K562 (cell line): ENCODE data around the gene ZACN. TPM values are rescaled to one million over a fixed set of nuclear protein-coding genes. Genes with fewer than 3 reads are reported as not detected.
A peak's percentile ranks its signal among the peaks of the same experiment; 100 is the strongest.

ENCODE experiments used
- ATF1 ChIP-seq, 2 experiments: fragments of 450-650 bp in 1 of 2; IDR thresholded peaks; 2 replicates each; pipeline ENCODE4 v1.6.1; 2016; ENCODE audit warnings: missing compliant biosample characterization in 1 of 2, missing genetic modification characterization in 1 of 2
- CREB1 ChIP-seq, 2 experiments: sonication (generic) in 1 of 2; formaldehyde crosslinking in 1 of 2; IDR thresholded peaks; 2 replicates each; pipeline versions ENCODE4 v1.6.1 to v1.8.0; 2012 to 2022; ENCODE audit warnings: inconsistent platforms in 1 of 2, mild to moderate bottlenecking in 1 of 2, missing genetic modification reagents in 1 of 2, moderate library complexity in 1 of 2
- ELF1 ChIP-seq: fragments of 200-800 bp; sonication (Bioruptor generic); IDR thresholded peaks from 2 replicates; pipeline ENCODE4 v1.6.1; 2016; ENCODE audit warnings: missing genetic modification characterization, missing compliant biosample characterization
- FOXP1 ChIP-seq: sonication (generic); formaldehyde crosslinking; IDR thresholded peaks from 2 replicates; pipeline ENCODE4 v1.8.0; 2022; ENCODE audit warnings: mild to moderate bottlenecking, missing genetic modification reagents
- GTF2E2 ChIP-seq: fragments of 200-800 bp; sonication (Bioruptor generic); IDR thresholded peaks from 2 replicates; pipeline ENCODE4 v1.6.1; 2016; ENCODE audit warnings: missing genetic modification characterization, missing compliant biosample characterization
- HNRNPUL1 ChIP-seq: fragments of 200-400 bp; formaldehyde crosslinking; IDR thresholded peaks from 2 replicates; pipeline ENCODE4 v1.6.1; 2017; ENCODE audit warnings: low read length
- JUN ChIP-seq, 2 experiments: sonication (generic) in 1 of 2; formaldehyde crosslinking in 1 of 2; IDR thresholded peaks; 2 replicates each; pipeline versions ENCODE4 v1.6.1 to v1.8.0; 2012 to 2022; ENCODE audit warnings: borderline replicate concordance in 2 of 2, mild to moderate bottlenecking in 2 of 2, improper control_type of control experiment in 1 of 2, low read depth in 1 of 2, low read length in 1 of 2, missing genetic modification reagents in 1 of 2
- MCM5 ChIP-seq: fragments of 450-650 bp; IDR thresholded peaks from 2 replicates; pipeline ENCODE4 v1.6.1; 2016; ENCODE audit warnings: low read depth
- POLR2AphosphoS5 ChIP-seq: IDR thresholded peaks from 2 replicates; pipeline ENCODE4 v1.6.1; 2011; ENCODE audit warnings: mild to moderate bottlenecking, low read depth, low read length, moderate library complexity; ENCODE audit not compliant: control insufficient read depth, insufficient read depth
- RFX7 ChIP-seq: fragments of 250-450 bp; sonication (Bioruptor Pico); IDR thresholded peaks from 2 replicates; pipeline ENCODE4 v1.5.1; 2021; ENCODE audit warnings: mild to moderate bottlenecking
- RNF2 ChIP-seq: sonication (generic); IDR thresholded peaks from 2 replicates; pipeline ENCODE4 v1.6.1; 2016
- SNRNP70 ChIP-seq: fragments of 200-400 bp; formaldehyde crosslinking; optimal IDR thresholded peaks from 2 replicates; pipeline ENCODE3; 2017; ENCODE audit warnings: low read depth, low read length
- SUPT5H ChIP-seq: fragments of 450-650 bp; IDR thresholded peaks from 2 replicates; pipeline ENCODE4 v1.6.1; 2016
- TAF15 ChIP-seq: fragments of 200-400 bp; formaldehyde crosslinking; IDR thresholded peaks from 2 replicates; pipeline ENCODE4 v1.6.1; 2017; ENCODE audit warnings: mild to moderate bottlenecking, low read depth, low read length, moderate library complexity
- TCFL5 ChIP-seq: fragments of 250-450 bp; sonication (Bioruptor Pico); conservative IDR thresholded peaks from 2 replicates; pipeline ENCODE4 v1.6.1; 2021; ENCODE audit warnings: mild to moderate bottlenecking, moderate library complexity, matching md5 sums
- ZC3H4 ChIP-seq: sonication (generic); formaldehyde crosslinking; IDR thresholded peaks from 2 replicates; pipeline ENCODE4 v1.9.0; 2021; ENCODE audit warnings: missing genetic modification reagents, borderline replicate concordance
- ZFP1 ChIP-seq: fragments of 450-650 bp; formaldehyde crosslinking; IDR thresholded peaks from 2 replicates; pipeline ENCODE4 v1.4.0; 2020; ENCODE audit warnings: mild to moderate bottlenecking, mixed read lengths
- ZNF444 ChIP-seq: fragments of 250-450 bp; sonication (Bioruptor Pico); IDR thresholded peaks from 2 replicates; pipeline ENCODE4 v1.4.0; 2020; ENCODE audit warnings: mild to moderate bottlenecking, moderate library complexity
- polyA plus RNA-seq, 8 experiments: library from polyadenylated mRNA; depleted of rRNA in 4 of 8; stranded (reverse) in 5 of 8; unstranded in 3 of 8; fragments of >200 nt; fragmentation: Nextera tagmentation in 2 of 8; fragmentation: Illumina TruSeq in 1 of 8; extraction: Ambion mirVana in 2 of 8; extraction: Trizol in 1 of 8; gene quantifications; 2 replicates each; pipeline versions ENCODE4 v1.2.1 to v1.2.3, GENCODE V29; 2011 to 2014; ENCODE audit warnings: inconsistent platforms in 1 of 8, missing spikeins in 1 of 8
- total RNA-seq, 7 experiments: library from RNA; depleted of rRNA in 6 of 7; stranded (reverse); fragments of >200 nt in 6 of 7; fragmentation: Illumina TruSeq in 2 of 7; extraction: Trizol in 2 of 7; gene quantifications; 2 replicates each; pipeline versions ENCODE4 v1.2.1 to v1.2.3, GENCODE V29; 2011 to 2021; ENCODE audit warnings: low replicate concordance in 1 of 7
- TF ChIP-seq, protein P1 (sequence below): fragments of 250-450 bp; sonication (Bioruptor Pico); IDR thresholded peaks from 2 replicates; pipeline ENCODE4 v1.4.0; 2020; ENCODE audit warnings: mild to moderate bottlenecking, moderate library complexity
- TF ChIP-seq, protein P2 (sequence below): fragments of 450-650 bp; conservative IDR thresholded peaks from 2 replicates; pipeline ENCODE4 v1.6.1; 2016; ENCODE audit warnings: missing genetic modification characterization, low read depth, mild to moderate bottlenecking, missing compliant biosample characterization, moderate library complexity
- TF ChIP-seq, protein P3 (sequence below), 3 experiments: fragments of 200-800 bp in 1 of 3; fragments of 250-450 bp in 1 of 3; fragments of 450-650 bp in 1 of 3; sonication (Bioruptor Pico) in 1 of 3; sonication (Bioruptor generic) in 1 of 3; formaldehyde crosslinking in 1 of 3; IDR thresholded peaks; 2 replicates each; pipeline versions ENCODE4 v1.6.1 to v1.8.0; 2016 to 2022; ENCODE audit warnings: mild to moderate bottlenecking in 2 of 3, missing genetic modification characterization in 2 of 3, missing compliant biosample characterization in 1 of 3, moderate library complexity in 1 of 3

Gene ZACN
- total and polyA plus RNA-seq, 9 of the 15 experiments (the other 6 are each of a cell fraction or from before 2014, with no cell fraction given) = 0.07 TPM; not detected in 8

DNA sequence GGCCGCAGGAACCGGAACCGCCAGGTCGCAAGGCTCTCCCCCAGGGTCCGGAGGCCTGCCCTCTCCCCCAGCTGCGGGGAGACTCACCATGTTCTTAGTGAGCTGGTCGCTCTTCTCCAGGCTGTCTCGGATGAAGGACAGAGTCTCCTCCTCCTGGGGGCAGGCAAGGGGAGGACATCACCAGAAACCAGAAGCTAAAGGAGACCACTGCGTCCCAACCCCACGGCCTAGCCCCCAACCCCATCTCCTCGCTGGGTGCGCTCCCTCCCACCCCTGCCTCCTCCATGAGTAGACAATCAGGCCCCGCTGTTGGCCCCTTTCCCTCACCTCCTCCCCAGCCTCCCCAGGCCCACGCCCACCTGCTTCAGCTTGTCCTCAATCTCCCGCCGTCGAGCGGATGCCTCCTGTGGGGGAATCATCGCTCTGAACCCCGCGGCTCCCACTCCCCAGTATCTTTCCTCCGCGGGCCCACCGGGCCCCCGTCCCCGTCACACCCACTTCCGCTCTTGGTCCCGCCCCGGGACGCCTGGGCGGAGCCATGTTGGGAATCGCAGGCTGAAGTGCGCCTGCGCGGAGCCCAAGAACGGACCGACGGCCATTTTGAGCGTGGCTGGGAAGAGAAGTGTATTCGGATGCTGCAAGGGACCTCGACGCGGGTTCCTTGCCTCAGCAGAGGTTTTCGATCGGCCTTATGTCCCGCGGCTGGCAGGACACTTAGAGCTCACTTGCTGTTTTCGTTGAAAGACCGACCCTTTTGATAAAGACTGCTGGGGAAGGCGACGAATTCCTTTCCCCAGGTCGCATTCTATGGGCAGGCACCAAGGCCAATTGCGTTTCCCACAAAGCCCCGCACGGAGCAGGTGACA, 24.5 kb downstream of the ZACN start, which contains the start of gene EXOC7 (continued):
- TF ChIP-seq RFX7 = no peak
- peak; percentile 28; the same call in 1 of the 2 replicates for TF ChIP-seq CREB1 (IDR thresholded peaks at IDR 0.05)
- TF ChIP-seq CREB1 (CRISPR knock-in tag; IDR thresholded peaks at IDR 0.05) = no peak
- peak; percentile 83 for TF ChIP-seq SUPT5H
- TF ChIP-seq, protein P1, sequence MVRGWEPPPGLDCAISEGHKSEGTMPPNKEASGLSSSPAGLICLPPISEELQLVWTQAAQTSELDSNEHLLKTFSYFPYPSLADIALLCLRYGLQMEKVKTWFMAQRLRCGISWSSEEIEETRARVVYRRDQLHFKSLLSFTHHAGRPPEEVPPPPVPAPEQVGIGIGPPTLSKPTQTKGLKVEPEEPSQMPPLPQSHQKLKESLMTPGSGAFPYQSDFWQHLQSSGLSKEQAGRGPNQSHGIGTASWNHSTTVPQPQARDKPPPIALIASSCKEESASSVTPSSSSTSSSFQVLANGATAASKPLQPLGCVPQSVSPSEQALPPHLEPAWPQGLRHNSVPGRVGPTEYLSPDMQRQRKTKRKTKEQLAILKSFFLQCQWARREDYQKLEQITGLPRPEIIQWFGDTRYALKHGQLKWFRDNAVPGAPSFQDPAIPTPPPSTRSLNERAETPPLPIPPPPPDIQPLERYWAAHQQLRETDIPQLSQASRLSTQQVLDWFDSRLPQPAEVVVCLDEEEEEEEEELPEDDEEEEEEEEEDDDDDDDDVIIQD (CRISPR knock-in tag) = 0 out of 2 replicates have a peak, but pooled peaks have one; percentile 5
- TF ChIP-seq, protein P2, sequence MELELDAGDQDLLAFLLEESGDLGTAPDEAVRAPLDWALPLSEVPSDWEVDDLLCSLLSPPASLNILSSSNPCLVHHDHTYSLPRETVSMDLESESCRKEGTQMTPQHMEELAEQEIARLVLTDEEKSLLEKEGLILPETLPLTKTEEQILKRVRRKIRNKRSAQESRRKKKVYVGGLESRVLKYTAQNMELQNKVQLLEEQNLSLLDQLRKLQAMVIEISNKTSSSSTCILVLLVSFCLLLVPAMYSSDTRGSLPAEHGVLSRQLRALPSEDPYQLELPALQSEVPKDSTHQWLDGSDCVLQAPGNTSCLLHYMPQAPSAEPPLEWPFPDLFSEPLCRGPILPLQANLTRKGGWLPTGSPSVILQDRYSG (tag) = peak; percentile 77
- TF ChIP-seq, protein P3, sequence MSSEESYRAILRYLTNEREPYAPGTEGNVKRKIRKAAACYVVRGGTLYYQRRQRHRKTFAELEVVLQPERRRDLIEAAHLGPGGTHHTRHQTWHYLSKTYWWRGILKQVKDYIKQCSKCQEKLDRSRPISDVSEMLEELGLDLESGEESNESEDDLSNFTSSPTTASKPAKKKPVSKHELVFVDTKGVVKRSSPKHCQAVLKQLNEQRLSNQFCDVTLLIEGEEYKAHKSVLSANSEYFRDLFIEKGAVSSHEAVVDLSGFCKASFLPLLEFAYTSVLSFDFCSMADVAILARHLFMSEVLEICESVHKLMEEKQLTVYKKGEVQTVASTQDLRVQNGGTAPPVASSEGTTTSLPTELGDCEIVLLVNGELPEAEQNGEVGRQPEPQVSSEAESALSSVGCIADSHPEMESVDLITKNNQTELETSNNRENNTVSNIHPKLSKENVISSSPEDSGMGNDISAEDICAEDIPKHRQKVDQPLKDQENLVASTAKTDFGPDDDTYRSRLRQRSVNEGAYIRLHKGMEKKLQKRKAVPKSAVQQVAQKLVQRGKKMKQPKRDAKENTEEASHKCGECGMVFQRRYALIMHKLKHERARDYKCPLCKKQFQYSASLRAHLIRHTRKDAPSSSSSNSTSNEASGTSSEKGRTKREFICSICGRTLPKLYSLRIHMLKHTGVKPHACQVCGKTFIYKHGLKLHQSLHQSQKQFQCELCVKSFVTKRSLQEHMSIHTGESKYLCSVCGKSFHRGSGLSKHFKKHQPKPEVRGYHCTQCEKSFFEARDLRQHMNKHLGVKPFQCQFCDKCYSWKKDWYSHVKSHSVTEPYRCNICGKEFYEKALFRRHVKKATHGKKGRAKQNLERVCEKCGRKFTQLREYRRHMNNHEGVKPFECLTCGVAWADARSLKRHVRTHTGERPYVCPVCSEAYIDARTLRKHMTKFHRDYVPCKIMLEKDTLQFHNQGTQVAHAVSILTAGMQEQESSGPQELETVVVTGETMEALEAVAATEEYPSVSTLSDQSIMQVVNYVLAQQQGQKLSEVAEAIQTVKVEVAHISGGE (CRISPR knock-in tag; IDR thresholded peaks at IDR 0.05) = peak in 2 of 3 experiments; percentile 20 to 84; a peak in 2 of 6 replicates
- 0 out of 2 replicates have a peak, but pooled peaks have one; percentile 12 for TF ChIP-seq GTF2E2
- no peak for TF ChIP-seq TCFL5 (CRISPR knock-in tag)
- no peak for TF ChIP-seq SNRNP70
- peak; percentile 67 for TF ChIP-seq POLR2AphosphoS5
- no peak for TF ChIP-seq TAF15
- no peak for TF ChIP-seq HNRNPUL1
- TF ChIP-seq RNF2 = no peak
- no peak for TF ChIP-seq ATF1 (CRISPR knock-in tag; IDR thresholded peaks at IDR 0.05)
- peak; percentile 69 for TF ChIP-seq ATF1 (tag; IDR thresholded peaks at IDR 0.05)
- no peak for TF ChIP-seq ZFP1 (CRISPR knock-in tag)
- no peak for TF ChIP-seq JUN (IDR thresholded peaks at IDR 0.05; ENCODE audit: borderline replicate concordance, low read depth, low read length)
- TF ChIP-seq JUN (CRISPR knock-in tag; IDR thresholded peaks at IDR 0.05; ENCODE audit: borderline replicate concordance) = no peak
- no peak for TF ChIP-seq FOXP1
- TF ChIP-seq ZC3H4 (CRISPR knock-in tag) = no peak
- TF ChIP-seq MCM5 = no peak
- peak; percentile 84 for TF ChIP-seq ELF1
- no peak for TF ChIP-seq ZNF444 (CRISPR knock-in tag)
